T follicular helper cell (primary cell): Measurements from ENCODE around the gene ZNF878.
"Not testable (repeated sequence)": the region's sequence is repeated elsewhere in the genome, so short reads cannot be mapped to it uniquely, and the experiment has no call there.

ENCODE experiments used
- DNase-seq: peaks from one replicate; pipeline ENCODE4 v3.0.0-alpha.2; 2020; ENCODE audit warnings: low read depth
- total RNA-seq, 2 experiments: gene quantifications; one replicate each; lab custom pipeline; 2026; lab: John Stamatoyannopoulos, UW

ZNF878 gene
- 0 to 0.13 reads per million in 2 experiments for total RNA-seq

DNA sequence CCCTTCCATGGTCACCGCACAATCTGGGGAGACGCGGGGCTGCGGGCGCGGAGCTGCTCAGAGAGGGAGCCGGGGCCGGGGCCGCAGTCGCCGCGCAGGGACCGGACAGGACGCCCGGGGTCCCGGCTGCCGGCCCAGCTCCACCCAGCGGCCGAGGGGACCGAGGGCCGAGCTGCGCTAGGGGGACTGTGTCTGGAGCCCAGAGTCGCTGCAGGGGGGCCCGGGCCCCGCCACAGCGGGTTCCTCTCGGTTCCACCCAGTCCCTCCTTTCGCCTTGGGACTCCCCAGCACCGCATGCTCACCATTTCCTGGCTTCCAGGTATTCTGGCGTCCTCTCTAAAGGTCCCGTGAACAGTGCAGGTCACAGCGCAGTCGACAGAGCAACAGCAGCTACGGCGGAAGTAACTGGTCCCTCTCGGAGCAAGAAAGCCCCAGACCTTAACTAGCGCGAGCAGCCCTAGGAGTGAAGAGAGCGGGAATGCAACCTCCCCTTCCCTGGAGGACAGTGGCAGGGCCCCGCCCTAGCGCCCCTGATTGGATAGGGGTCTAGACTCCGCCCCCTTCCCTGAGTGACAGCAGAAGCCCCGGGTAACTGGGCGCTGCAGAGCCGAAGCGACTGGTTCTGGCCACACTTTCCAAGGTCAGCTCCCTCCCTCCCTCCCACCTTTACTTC lies at the start of gene ZNF878:
TSS of gene ZNF878 (minus strand) at position 465 of the 673 bp plus-strand sequence. CDS start at position 305, 160 bp downstream.
- no peak for DNase-seq

DNA sequence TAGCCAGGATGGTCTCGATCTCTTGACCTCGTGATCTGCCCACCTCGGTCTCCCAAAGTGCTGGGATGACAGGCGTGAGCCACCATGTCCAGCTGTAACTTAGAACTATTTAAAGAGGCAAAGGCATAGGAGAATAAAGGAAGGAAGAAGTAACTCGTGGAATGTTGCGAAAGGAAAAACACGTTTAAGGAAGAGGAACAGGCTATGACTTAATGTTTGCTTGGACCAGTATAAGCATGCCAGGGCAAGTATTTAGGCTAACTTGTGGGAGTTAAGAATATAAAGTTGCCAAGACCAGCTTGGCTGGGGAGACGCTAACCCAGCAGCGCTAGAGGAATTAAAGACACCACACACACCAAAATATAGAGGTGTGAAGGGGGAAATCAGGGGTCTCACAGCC lies 45.3 kb upstream of the ZNF878 start:
- no peak for DNase-seq

GRCh38 chr19:12095111-12095790 lies 42.5 kb upstream of the ZNF878 start:
- DNase-seq, result no peak

- no peak for DNase-seq
Measured at GRCh38 chr19:12093777-12094176, 41.0 kb upstream of the ZNF878 start.

- no peak for DNase-seq
Measured at GRCh38 chr19:12092956-12093355, 40.2 kb upstream of the ZNF878 start.

DNA sequence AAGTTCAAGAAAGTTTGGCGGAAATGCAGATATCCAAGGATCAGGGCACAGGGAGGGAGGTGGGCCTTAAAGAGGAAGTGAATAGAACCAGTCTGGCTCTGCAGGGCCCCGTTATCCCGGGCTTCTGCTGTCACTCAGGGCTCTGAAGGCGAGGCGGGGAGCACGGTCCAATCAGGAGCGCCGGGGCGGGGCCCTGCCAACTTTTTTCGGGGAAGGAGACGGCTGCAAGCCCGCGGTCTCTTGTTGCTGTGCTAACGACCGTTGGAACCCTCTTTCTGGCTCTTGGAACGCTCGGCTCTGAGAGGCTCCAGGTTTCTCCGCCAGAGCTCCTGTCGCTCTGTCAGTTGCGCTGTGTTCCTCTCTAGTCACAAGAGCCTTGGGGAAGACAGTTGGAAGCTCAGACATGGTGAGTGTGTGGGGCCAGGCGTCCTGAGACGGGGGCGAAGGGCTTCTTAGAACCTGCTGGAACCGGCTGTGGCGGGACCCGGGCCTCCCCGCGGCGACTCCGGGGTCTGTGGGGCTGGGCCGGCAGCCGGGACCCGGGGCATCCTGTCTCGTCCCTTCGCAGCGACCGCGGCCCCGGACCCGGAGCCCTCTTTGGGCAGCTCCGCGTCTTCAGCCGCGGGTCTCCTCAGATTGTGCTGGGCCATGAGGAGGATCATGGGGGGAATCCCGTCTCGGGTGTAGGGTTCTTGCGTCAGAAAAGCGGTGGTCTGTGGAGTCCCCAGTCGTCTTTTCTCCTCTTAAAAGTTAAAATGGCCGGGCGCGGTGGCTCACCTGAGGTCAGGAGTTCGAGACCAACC lies 39.5 kb upstream of the ZNF878 start:
- no peak for DNase-seq

- peak; percentile 32 for DNase-seq
Measured at GRCh38 chr19:12090807-12091206, 38.0 kb upstream of the ZNF878 start.

GRCh38 chr19:12085074-12085818 lies 32.5 kb upstream of the ZNF878 start:
- DNase-seq, result no peak

DNA sequence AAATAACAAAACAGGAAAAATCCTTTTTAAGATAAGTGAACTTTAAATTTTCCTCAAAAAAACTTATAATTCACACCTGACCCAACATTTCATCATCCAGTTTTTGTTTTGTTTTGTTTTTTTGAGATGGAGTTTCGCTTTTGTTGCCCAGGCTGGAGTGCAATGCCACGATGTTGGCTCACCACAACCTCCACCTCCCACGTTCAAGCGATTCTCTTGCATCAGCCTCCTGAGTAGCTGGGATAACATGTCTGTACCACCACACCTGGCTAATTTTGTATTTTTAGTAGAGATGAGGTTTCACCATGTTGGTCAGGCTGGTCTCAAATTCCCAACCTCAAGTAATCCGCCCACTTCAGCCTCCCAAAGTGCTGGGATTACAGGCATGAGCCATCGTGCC lies 30.6 kb upstream of the ZNF878 start:
- not testable (repeated sequence) for DNase-seq

GRCh38 chr19:12077375-12077774 lies 24.6 kb upstream of the ZNF878 start:
- no peak for DNase-seq

DNA sequence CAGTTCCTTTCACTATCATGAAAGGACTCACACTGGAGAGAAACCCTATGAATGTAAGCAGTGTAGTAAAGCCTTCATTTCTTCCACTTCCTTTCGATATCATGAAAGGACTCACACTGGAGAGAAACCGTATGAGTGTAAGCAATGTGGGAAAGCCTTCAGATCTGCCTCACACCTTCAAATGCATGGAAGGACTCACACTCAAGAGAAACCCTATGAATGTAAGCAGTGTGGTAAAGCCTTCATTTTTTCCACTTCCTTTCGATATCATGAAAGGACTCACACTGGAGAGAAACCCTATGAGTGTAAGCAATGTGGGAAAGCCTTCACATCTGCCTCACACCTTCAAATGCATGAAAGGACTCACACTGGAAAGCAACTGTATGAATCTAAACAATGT lies 23.6 kb upstream of the ZNF878 start:
- not testable (repeated sequence) for DNase-seq

DNA sequence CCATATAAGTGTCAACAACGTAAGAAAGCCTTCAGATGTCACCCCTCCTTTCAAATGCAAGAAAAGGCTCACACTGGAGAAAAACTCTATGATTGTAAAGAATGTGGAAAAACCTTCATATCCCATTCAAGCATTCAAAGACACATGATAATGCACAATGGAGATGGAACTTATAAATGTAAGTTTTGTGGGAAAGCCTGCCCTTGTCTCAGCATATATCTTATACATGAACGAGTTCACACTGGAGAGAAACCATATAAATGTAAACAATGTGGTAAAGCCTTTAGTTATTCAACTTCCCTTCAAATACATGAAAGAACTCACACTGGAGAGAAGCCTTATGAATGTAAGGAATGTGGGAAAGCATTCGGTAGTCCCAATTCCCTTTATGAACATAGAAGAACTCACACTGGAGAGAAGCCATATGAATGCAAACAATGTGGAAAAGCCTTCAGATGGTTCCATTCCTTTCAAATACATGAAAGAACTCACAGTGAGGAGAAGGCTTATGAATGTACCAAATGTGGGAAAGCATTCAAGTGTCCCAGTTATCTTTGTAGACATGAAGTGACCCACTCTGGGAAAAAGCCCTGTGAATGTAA lies 22.9 kb upstream of the ZNF878 start:
- no peak for DNase-seq

GRCh38 chr19:12064590-12065538 lies 12.1 kb upstream of the ZNF878 start, which contains the start of gene ZNF844:
ZNF844 (plus strand) TSS chr19:12064731; CDS start chr19:12064874, 143 bp downstream.
- DNase-seq, result peak; percentile 41

DNA sequence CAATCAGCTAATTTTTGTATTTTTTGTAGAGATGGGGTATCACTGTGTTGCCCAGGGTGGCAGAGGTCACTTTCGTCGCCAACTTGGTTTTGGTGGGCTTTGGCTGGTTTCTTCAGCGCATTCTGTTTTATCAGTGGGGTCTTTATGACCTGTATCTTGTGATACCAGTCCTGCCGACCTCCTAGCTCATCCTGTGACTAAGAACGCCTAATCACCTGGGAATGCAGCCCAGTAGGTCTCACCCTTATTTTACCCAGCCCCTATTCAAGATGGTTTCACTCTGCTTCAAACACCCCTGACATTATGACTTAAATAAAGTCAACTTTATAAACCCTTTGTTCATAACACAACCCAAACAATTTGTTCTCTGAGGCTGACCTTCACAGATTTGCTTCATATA lies 3.0 kb upstream of the ZNF878 start:
- DNase-seq, result no peak

DNA sequence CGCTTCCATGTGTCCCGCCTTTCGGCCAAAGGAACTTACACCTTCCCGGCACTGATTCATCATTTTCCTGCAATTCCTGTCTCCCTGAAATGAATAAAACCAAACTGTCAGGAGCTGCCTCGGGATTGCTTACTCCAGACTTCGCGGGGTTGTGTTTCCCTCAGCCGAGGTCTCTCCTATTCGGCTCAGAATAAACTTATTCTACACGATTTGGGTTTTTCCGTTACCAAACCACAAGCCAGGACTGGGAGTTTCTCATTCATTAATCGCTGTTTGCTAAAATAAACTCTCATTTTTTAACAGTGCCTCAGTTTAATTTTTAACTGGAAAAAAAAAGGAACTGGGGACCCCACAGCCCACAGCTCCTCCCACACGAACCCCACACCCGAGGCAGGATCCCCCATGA lies 667 bp downstream of the ZNF878 start:
- DNase-seq, result no peak

GRCh38 chr19:12047868-12048267 lies 4.9 kb downstream of the ZNF878 start:
- no peak for DNase-seq

- no peak for DNase-seq
Measured at GRCh38 chr19:12043752-12044422, 8.9 kb downstream of the ZNF878 start.

DNA sequence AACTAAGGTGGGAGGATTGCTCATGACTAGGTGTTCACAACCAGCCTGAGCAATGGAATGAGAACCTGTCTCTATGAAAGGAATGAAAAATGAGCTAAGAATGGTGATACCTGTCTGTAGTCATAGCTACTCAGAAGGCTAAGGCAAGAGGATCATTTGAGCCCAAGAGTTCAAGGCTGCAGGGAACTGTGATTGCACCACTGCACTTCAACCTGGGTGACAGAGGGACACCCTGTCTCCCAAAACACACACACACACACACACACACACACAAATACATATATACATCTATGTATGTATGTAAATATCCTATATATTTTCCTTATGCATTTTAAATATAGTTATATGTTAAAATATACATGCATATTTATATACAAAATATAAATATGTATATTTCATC lies 9.9 kb downstream of the ZNF878 start:
- DNase-seq, result no peak
